ENCODE measurements around the gene SAE1.

SAE1 gene

DNA sequence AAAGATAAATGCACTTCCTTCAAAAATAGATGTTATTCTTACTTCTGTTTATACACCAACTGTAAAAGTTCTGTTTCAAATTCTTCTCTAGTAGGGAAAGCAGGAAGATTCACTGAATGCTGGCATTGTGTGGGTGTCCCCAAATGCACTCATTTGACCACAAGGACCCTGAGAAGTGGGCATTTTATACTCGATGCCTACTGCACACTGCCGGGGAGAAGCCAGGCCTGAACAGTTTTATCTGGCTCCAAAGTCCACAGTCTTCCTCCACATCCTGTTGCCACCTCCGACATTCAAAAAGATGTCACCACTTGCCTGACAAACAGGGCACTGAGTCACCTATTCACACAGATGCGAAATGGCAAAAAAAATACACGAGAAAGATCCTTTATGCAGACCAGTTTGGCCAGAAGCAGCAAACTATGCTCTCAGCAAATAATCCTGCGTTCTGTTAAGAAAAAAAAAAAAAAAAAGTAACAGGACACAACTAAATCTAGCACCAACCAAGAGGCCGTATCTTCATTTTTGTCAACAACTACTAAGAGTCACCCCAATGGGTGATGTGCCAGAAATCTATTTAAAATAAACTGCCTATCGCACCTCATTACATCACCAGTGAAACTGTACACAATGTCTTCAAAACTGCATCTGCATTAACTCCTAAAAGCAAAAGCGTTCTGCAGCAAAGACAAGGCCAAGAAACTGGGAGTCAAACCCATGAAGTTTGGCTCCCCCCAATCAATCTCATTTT is 23.3 kb upstream of the SAE1 start:
- peak in 6 of 14 donors; percentile 13 to 57 (median 20) for DNase-seq

DNA sequence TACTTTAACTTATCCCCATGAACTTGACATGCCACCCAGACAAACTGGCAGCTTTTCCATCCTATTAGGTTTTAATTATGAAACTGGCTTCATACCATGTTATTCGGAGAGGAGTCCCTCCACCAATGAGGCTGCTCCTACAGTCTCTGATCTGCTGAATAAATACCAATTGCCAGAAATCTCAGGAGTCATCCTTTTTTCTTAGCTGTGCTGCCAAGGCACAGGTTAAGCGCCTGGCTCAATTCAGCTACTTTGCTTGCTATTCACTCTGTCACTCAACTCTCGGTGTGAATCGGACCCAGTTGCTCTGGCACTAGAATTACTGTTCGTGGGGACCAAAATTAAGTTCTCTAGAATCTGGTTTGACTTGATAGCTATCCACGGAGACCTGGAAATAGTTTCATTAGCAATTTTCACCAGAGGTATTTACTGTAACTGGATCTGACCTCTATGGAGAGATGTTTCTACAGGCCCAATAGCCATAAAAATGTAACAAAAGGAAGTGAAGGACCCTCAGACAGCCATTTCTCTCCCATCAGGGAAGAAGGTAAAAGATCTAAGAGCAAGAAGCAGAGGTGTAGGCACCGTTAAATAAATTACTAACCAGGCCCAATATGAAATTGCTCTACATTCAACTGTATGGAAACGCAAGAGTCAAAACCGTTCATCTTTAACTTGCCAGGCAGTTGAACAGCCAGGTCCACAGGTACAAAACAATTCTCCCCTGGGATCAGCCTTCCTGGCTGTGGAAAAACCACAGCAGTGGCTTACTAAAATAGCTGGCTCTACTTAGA is 22.5 kb upstream of the SAE1 start:
- peak in 4 of 14 donors; percentile 16 to 74 (median 40) for DNase-seq

DNA sequence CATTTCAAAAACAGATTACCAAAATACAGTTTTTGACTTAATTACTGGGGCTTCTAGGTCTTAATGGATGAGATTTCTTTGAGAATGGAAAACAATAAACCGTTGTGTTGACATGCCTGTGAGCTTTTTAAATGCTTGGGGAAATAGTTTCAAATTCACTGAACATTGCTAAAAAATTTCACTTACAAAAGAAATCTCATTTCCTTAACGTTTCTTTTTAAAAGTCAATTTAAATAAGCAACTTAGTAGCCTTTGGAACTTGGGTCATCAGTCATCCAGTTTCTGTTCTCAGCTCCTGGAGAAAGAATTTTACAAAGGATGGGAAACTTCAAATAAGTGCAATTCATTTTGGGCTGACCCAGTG is 21.5 kb upstream of the SAE1 start:
- DNase-seq = peak in 1 of 14 donors; percentile 18

DNA sequence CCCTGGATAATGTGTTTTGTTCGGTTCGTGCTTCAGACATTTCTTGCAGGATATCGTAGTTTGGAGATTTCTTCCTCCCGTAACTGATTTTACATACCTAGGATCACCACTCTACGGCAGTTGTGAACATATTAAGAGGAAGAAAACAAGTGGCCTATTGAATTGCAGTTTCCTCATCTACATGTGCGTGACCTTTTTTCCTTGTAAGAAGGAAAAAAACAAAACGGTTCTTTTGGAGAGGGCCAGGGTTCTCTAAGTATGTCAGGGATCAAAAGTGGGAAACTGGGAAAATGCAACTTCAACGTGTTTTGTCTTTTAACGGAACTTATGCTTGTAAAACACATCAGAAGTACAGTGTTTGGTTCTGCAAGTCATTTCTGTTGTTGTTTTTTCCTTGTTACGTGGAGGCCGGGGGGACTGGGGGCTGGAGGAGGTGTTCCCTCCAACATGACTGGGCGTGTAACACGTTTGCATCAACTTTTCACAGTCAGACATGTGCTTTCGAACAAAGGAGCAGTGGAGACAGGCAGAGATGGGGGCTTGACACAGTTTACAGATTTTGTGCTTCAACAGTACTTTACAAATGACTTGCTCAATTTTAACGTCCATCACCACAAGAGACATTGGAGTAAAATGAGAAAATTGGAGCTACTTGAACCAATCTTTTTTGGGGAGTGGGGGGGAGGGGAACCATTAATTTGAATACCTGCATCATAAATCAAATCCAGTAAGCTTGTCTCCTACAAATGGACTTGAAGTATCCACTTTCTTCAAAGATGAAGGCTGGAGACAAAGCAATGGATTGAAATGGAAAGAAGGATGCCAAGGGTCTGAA is 20.9 kb upstream of the SAE1 start:
- peak in 5 of 14 donors; percentile 7 to 59 (median 28) for DNase-seq

DNA sequence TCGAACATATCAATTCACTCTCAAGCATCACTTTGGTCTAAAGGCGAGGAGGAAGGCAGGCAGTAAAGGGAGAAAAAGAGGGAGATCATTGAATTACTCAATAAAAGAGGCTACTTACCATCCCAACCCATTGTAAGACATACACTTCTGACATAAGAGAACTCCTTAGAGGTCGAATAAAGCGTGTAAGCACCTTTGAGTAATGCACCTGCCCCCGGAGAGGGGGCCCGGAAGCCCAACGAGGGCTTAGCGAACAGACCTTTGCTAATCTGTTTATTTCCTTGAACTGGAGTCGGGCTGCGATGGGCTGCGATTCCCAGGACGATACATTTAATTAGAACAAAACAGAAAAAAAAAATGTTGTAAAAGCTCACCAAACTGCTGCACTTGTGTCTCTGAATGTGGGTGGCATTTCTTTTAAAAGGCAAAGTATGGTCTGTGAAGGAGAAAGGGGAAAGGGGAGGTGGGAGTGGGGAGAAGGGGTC is 20.1 kb upstream of the SAE1 start:
- DNase-seq = peak in 4 of 14 donors; percentile 40 to 59 (median 53)

DNA sequence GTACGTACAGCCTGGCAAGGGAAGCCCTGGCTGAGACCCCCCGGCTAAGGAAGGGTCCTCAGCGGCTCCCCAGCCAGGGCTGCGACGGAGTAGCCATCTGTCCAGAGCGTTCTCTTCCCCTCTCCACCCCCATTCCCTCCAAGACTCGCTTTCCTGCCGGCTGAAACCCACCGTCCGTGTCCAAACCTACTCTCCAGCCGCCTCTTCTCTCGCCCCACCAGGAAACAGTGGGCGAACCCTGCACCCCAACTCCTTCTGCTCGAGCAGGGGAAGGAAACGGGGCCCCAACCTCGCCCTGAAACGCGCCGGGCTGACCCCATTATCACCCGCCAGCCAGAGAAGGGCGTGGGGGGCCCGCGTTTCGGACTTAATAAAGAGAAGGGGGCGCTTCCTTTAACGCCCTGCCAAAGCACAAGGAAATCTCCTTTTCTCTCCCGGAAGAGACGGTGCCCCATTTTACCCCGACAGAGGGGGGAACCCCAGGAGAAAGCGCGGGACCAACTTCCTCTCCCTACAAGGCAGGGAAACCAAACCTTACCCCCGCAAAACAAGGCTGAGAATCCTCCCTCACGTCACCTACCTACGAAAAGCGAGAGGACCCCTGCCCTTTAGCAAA is 19.5 kb upstream of the SAE1 start:
- DNase-seq = peak in 10 of 14 donors; percentile 20 to 72 (median 46)

DNA sequence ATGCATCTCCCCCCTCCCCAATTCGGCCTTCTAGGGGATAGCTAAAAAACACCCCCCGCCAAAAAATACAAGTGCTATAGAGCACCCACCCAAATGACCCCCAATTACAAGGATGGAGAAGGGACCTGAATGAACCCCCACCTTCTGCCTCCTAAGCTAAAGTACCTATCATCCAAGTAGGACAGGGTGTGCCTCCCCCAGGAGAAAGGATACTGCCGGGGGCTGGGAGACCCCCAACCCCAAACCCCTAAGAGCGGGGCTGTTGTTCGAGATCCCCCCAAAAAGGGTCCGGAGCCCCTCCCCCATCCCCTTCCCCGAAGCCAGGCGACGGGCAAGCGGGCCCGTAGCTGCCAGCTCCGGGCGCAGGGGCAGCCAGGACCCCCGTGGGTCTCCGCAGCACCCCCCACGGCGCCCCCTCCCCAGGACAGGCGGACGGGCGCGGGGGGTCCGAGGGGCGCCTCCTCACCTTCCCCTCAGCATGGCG is 18.9 kb upstream of the SAE1 start:
- DNase-seq = peak in 4 of 14 donors; percentile 40 to 75 (median 64)

DNA sequence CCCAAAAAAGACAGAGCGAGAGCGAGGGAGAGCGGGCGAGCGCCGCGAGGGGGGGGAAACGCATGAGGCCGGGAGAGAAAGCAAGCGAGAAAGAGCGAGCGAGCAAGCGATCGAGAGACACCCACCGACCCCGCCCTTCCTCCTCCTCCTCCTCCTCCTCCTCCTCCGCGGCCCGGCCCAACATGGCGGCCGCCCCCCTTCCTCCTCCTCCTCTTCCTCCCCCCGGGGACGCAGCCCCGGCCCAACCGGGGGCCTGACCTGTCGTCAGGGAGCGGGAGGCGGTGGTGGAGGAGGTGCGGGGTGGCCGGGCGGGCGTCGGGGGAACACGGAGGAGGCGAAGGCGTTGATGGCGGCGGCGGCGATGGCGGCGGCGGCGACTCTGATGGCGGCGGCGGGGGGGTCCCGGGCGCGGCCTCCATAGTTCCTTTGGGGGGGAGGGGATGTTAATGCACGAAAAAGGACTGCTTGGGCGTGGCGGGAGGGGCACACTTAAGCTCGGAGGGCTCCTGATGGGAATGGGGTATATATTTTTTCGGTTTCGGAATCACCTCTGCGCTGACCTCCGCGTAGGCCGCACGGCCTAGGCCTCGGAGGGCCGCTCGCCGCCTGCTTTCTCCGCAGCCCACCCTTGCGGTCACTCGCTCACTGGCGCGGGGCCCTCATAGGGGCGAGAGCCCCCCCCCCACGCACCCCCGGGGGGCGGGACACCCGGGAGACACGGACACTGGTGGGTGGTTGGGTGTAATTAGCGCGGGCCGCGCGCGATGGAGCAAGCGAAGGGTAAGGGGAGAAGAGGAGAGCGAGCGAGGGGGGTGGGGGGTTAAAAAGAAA is 18.3 kb upstream of the SAE1 start:
- peak; percentile 37 to 87 (median 82) for DNase-seq

DNA sequence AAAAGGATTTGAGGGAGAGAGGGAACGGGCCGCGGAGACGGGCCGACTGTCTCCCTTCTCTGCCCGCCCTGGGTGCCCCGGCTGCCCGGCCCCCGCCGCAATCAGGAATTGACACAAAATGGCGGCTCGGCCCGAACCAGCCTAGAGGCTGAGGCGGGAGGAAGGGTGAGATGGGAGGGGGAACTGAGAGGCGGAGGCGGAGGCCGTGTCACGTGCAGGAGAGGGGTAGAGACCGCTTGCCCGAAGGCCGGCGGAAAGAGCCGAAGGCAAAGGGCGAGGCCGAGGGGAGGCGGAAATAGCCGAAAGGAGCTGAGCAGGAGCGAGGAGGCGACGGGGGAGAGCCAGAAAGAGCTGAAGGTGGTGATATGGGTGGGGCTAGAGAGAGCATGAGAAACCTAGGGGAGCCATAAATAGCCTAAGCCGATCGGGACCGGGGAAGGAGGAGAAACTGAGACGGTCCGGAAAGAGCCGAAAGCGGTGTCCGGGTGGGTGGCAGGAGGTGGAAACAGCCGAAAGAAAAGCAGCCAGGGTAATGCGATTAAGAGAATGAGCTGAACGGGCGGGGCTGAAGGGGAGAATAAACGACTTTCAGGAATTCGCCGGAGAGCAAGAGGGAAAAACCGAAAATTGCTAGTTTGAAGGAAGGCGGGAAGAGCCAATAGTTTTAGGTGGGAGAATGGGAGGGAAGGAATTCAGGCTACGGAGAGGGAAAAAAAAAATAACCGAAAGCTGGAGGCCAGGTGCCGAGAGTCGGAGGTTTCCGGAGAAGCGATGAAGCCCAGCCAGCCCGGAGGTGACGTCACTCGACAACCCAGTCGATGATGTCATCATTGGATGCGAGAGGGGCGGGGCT is 17.4 kb upstream of the SAE1 start, which contains the start of gene ZC3H4:
ZC3H4 (minus strand) TSS at position 780 of the 853 bp plus-strand sequence. CDS start 1,192 bp downstream, outside the sequence.
- peak; percentile 86 to 100 (median 98) for DNase-seq

DNA sequence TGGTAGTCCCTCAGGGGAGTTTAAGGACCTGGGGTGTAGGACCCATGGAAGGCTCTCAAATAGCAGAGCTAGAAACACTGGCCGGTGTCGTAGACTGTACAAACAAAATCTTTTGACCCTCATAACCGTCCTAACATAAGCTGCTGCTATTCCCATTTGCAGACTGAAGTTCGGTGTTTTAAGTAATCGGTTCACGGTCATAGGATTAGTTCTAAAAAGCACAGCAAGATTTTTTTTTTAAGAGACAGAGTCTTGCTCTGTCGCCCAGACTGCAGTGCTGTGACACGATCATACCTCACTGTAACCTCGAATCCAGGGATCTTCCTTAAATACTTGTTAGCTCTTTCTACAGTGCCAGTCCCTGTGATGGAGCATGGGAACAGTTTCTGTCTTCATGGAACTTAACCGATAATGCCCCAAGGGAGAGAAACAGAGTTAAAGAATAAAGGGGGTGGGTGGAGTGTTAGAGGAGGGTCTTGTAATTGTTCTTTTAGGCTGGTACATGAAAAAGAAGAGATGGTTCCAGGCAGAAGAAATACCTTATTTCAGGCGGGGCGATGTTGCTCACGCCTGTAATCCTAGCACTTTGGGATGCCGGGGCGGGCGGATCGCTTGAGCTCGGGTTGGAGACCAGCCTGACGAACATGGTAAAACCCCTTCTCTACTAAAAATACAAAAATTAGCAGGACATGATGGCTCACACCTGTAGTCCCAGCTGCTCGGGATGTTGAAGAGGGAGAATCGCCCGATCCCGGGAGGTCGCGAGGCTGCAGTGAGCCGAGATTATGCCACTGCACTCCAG is 16.6 kb upstream of the SAE1 start:
- no peak for DNase-seq

DNA sequence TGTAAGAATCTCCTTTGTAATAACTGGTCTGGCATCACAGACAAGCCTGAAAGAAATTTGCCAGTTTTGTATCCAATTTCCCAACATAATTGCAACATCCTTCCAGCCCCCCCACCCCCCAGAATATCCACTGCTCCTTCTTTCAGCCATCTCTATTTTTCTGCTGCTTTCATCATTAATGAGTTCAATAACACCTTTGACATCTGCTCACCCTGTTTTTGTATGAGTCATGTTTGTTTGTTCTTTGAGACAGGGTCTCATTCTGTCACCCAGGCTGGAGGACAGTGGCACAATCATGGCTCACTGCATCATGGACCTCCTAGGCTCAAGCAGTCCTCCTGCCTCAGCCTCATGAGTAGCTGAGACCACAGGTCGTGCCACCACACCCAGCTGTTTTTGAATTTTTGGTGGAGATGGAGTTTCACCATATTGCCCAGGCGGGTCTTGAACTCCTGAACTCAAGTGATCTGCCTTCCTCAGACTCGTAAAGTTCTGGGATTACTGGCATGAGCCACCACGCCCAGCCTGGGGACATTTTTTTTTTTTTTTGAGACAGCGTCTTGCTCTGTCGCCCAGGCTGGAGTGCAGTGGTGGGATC is 10.1 kb upstream of the SAE1 start:
- DNase-seq = no peak

DNA sequence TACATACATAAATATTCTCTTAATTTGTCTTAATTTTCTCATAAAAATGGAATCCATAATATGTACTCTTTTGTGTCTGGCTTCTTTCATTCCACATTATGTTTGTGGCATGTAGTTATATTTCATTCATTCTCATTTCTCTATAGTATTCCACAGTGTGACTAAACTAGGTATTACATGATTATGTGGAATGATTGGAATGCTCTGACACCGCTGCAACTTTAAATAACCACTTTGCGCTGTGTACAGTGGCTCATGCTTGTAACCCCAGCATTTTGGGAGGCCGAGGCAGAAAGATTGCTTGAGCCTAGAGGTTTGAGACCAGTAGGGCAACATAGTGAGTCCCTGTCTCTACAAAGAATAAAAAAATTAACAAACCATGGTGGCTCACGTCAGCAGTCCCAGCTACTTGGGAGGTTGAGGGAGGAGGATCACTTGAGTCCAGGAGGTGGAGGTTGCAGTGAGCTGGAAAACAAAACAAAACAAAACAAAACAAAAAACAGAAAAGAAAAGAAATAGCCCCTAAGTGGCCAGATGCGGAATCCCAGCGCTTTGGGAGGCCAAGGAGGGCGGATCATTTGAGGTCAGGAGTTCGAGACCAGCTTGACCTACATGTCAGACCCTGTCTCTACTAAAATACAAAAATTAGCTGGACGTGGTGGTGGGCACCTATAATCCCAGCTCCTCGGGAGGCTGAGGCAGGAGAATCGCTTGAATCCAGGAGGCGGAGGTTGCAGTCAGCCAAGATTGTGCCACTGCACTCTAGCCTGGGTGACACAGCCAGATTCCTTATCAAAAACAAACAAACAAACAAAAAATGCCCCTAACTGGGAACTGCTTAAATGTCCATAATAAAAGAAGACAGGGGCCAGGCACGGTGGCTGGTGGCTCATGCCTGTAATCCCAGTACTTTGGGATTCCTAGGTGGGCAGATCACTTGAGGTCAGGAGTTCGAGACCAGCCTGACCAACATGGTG is 8.0 kb upstream of the SAE1 start:
- no peak for DNase-seq

DNA sequence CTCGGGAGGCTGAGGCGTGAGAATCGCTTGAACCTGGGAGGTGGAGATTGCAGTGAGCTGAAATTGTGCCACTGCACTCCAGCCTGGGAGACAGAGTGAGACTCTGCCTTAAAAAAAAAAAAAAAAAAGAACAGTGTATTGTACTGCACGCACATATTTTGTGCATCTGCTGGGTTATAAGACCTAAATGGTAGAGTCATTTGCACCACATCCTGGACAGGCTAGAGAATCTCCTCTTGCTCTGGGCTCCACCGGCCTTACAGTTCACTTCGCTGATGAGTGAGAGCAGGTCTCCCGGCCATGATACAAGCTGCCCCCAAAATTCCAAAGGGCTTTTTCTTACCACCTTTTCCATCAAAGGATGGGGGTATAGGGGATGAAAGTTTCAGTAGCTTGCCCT is 7.2 kb upstream of the SAE1 start:
- DNase-seq = no peak

DNA sequence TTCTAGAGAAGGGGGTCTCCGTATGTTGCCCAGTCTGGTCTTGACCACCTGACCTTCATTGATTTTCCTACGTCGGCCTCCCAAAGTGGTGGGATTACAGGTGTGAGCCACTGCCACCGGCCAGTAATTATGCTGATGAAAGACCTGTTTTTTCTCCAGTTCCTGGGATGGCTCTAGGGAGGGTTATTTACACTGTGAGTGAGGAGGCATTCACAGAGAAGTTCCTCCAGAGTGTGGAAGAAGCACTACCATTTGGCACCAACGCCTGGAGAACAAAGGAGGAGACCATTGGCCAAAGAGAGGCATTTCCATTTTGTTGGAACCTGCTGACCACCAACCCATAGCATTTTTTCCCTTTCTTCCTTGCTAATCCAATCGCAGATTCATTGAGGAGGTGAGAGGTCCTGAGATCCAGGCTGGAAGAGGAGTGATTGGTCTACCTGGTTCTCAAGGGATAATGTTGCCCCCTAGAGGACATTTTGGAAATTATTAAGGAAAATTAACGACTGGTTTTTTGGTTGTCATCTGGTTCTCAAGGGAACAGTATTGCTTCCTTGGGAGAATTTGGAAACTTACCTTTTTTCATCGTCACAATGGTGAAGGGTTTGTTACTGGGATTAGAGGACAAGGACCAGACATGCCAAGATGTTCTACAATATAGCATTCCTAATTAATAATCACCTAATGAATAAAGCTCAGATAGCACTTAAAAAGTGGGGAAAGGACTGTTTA is 5.5 kb upstream of the SAE1 start:
- DNase-seq = peak in 4 of 14 donors; percentile 4 to 70 (median 12)

DNA sequence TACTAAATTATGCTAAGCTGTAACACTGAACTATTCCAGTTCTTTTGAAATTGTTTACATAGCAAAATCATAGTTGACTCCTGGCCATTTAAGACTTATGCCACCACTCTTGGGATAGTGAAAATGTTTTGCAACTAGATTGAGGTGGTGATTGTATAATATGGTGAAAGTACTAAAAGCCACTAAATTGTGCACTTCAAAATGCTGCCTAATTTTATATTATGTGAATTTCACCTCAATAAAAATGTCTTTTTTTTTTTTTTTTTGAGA is 5.0 kb upstream of the SAE1 start:
- no peak for DNase-seq

DNA sequence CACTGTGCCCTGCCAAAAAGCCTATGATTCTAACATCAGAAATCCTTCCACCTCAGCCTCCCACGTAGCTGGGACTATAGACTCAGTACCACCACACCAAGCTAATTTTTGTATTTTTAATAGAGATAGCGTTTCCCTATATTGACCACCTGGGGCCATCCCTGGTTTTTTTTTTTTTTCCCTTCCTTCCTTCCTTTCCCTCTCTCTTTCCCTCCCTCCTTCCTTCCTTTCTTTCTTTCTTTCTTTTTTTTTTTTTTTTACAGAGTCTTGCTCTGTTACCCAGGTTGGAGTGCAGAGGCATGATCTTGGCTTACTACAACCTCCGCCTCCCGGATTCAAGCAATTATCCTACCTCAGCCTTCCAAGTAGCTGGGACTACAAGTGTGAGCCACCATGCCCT is 1.1 kb upstream of the SAE1 start:
- DNase-seq = no peak

DNA sequence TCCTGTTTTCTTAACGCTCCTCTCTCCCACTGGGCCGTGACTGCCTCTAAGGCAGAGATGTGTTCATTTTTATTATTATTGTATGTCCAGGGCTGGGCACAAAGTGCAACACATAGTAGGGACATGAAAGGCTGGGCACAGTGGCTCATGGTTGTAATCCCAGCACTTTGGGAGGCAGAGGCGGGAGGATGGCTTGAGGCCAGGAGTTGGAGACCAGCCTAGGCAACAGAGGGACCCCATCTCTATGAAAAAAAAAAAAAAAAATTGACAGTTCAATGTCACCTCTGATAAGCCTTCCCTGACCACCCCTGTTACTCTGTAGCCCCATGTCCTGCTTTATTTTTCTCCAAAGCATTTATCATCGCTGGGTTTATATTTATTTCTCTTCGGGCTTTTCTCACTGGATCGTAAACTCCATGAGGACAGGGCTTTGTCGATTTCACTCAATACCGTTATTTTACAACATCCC is 481 bp upstream of the SAE1 start:
- DNase-seq = peak in 1 of 14 donors; percentile 16
